Upper lobe of right lung (tissue), 1 donor: ENCODE data around the gene GTPBP4. TPM values are rescaled to one million over a fixed set of nuclear protein-coding genes. Genes with fewer than 3 reads are reported as not detected.
A peak's percentile ranks its signal among the peaks of the same experiment; 100 is the strongest.

Experiments
- ATAC-seq: fragments of 200-7000 bp; cut with Tn5 transposase; one replicate; pipeline ENCODE4 v1.9.1; 2020; ENCODE audit warnings: mild to moderate bottlenecking, moderate library complexity
- DNase-seq: peaks from one replicate; pipeline ENCODE4 v3.0.0-alpha.2; 2020
- H3K27ac ChIP-seq: fragments of 200-600 bp; one replicate; pipeline ENCODE4 v1.8.0; 2022
- H3K27me3 ChIP-seq: fragments of 200-600 bp; one replicate; pipeline ENCODE4 v1.8.0; 2022; ENCODE audit warnings: mild to moderate bottlenecking
- H3K36me3 ChIP-seq: fragments of 200-600 bp; one replicate; pipeline ENCODE4 v1.8.0; 2022
- H3K4me1 ChIP-seq: fragments of 200-600 bp; one replicate; pipeline ENCODE4 v1.8.0; 2022
- H3K4me3 ChIP-seq: fragments of 200-600 bp; one replicate; pipeline ENCODE4 v1.8.0; 2022; ENCODE audit warnings: mild to moderate bottlenecking
- H3K9me3 ChIP-seq: fragments of 200-600 bp; one replicate; pipeline ENCODE4 v1.8.0; 2022
- CTCF ChIP-seq: fragments of 200-600 bp; IDR thresholded peaks from one replicate; pipeline ENCODE4 v1.8.0; 2022; ENCODE audit warnings: antibody characterized with exemption
- intact Hi-C: fragments of 100-400 bp; cut with DNase I; formaldehyde crosslinking; loops from one replicate; pipeline ENCODE4 v1.11.0; 2022
- total RNA-seq: library from RNA; stranded (reverse); fragmentation: NEBNext Ultra II Directional; extraction: Animal tissue kit (Norgen Biotek cat#: 25700); gene quantifications from one replicate; pipeline ENCODE4 v1.2.1, GENCODE V29; 2021
- donor health status: DM: no; HTN: yes; CAD: no; lungs with severe emphysema.

The GTPBP4 gene
- total RNA-seq, 1 donor from 2014 or later: 36.5 TPM

- intact Hi-C loops: no loop called here
Observed at GRCh38 chr10:1043532-1043995, 55.3 kb downstream of the GTPBP4 start.

GRCh38 chr10:1044146-1044545 is 55.9 kb downstream of the GTPBP4 start:
- Histone ChIP-seq H3K27ac (peak overlapping the region; percentile 63), H3K4me1 (peaks cover 18% of the 10 kb centered on the region), H3K36me3 (peaks cover 44% of the 10 kb centered on the region), H3K4me3 (peak overlapping the region; percentile 18), H3K9me3 (no peaks in the 10 kb centered on the region), H3K27me3 (no peaks in the 10 kb centered on the region)
- intact Hi-C loops: no loop called here
- DNase-seq (no peak), ATAC-seq (no peak)
- no peak for TF ChIP-seq CTCF

More at GRCh38 chr10:1043532-1043995, 55.3 kb downstream of the GTPBP4 start:
- TF ChIP-seq CTCF: no peak
- peaks cover 45% of the 10 kb centered on the region for H3K36me3 ChIP-seq
- H3K27ac ChIP-seq: peak overlapping the region; percentile 63
- no peaks in the 10 kb centered on the region for H3K27me3 ChIP-seq
- no peak for DNase-seq
- peak; percentile 84 for ATAC-seq
- peak overlapping the region; percentile 18 for H3K4me3 ChIP-seq
- H3K9me3 ChIP-seq: no peaks in the 10 kb centered on the region
- H3K4me1 ChIP-seq: peaks cover 18% of the 10 kb centered on the region

GRCh38 chr10:1044964-1045363 is 56.7 kb downstream of the GTPBP4 start:
- intact Hi-C loops: no loop called here
- no peak for TF ChIP-seq CTCF
- ATAC-seq (no peak), DNase-seq (no peak)
- Histone ChIP-seq H3K9me3 (no peaks in the 10 kb centered on the region), H3K27ac (peak overlapping the region; percentile 63), H3K4me1 (peaks cover 20% of the 10 kb centered on the region), H3K27me3 (no peaks in the 10 kb centered on the region), H3K36me3 (peaks cover 36% of the 10 kb centered on the region), H3K4me3 (no peak overlapping the region)

- no peak for DNase-seq
- no peak for ATAC-seq
Observed at GRCh38 chr10:1045415-1045814, 57.2 kb downstream of the GTPBP4 start.

GRCh38 chr10:1047937-1048336 is 59.7 kb downstream of the GTPBP4 start:
- TF ChIP-seq CTCF: no peak
- Histone ChIP-seq H3K27ac (peak overlapping the region; percentile 99), H3K36me3 (peaks cover 18% of the 10 kb centered on the region), H3K4me3 (peak overlapping the region; percentile 94), H3K4me1 (peaks cover 30% of the 10 kb centered on the region), H3K9me3 (no peaks in the 10 kb centered on the region), H3K27me3 (no peaks in the 10 kb centered on the region)
- no peak for ATAC-seq
- intact Hi-C loops: no loop called here
- DNase-seq: no peak

More at GRCh38 chr10:1045415-1045814, 57.2 kb downstream of the GTPBP4 start:
- no peak for TF ChIP-seq CTCF
- Histone ChIP-seq H3K9me3 (no peaks in the 10 kb centered on the region), H3K36me3 (peaks cover 31% of the 10 kb centered on the region), H3K4me1 (peaks cover 25% of the 10 kb centered on the region), H3K27me3 (no peaks in the 10 kb centered on the region), H3K4me3 (no peak overlapping the region), H3K27ac (no peak overlapping the region)
- intact Hi-C loops: no loop called here

GRCh38 chr10:1048349-1048731 is 60.1 kb downstream of the GTPBP4 start:
- Histone ChIP-seq H3K4me3 (peak overlapping the region; percentile 94), H3K9me3 (no peaks in the 10 kb centered on the region), H3K4me1 (peaks cover 30% of the 10 kb centered on the region), H3K36me3 (peaks cover 17% of the 10 kb centered on the region), H3K27ac (peak overlapping the region; percentile 99), H3K27me3 (no peaks in the 10 kb centered on the region)
- ATAC-seq (no peak), DNase-seq (peak; percentile 71)
- intact Hi-C loops: no loop called here
- TF ChIP-seq CTCF: no peak
